NK-92 (cell line): ENCODE data around the gene WDR20.

Experiments used
- DNase-seq: peaks from one replicate; lab custom pipeline; 2025; ENCODE audit not compliant: unreplicated experiment; lab: John Stamatoyannopoulos, UW

The WDR20 gene

DNA sequence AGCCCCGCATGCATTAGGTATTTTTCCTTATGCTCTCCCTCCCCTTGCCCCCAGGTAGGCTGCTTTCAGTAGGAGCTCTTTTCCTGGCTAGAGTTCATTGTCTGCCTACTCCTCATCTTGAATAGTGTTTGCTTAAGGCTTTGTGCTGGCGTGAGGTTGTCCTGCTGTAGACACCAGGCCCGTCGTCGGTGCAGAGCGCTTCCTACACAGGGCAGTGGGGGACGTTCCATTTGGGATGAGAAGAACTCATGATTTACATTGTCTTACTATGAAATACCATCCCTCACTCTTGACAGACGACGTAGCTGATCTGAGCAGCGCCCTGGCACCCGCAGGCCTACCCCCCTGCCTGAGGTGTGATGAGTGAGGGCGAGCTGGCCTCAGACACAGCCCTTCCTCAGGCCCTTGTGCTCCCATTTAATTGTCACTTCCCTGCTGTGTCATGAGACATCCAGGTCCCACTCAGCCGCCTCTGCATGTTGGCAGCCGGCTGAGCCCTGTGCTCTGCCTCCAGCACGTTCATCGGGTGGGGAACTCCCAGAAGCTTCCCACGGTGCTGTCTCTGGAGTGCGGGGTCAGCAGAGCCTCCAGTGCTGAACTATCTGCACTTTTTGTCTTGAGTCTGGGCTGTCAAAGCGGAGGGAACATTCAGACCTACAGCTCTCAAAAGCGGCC lies 76.0 kb downstream of the WDR20 start:
- DNase-seq, result no peak

DNA sequence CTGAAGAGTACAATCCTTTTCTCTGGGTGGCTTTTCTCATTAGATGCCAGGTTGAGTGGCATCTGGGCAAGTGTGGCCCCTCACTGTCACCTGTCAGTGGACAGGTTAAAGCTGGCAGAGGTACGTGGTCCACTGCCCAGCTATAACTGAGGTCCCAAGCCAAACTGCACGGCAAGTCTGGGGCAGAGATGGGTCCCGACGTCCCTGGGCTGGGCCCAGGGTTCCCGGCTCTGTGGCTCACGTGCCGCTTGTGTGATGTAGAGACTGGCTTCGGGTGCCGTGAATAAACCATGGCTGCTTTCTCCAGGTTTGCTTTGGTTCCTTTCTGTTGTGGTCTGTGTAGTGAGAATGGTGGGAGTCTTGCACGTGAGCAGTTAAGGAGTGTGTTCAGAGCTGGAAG lies 77.7 kb downstream of the WDR20 start:
- DNase-seq, result no peak

DNA sequence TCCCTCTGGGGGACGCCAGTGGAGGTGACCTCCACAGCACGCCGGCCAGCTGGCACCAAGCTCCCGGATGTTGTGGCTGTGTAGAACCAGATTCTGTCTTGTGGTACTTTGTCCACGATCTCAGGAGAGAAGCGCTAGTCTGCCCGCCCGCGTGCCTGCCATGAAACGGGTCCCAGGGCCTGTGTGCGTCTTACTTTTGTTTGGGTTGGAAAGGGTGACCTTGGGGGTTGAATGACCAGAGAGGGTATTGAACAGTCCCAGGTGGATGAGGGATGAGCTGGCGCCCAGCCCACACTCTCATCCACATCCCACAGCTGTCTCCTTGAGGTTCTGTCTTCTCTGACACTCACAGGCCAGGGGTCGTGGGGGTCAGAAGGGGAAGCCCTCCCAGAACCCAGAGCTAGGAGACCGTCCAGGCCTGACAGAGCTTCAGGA lies 78.3 kb downstream of the WDR20 start:
- no peak for DNase-seq

DNA sequence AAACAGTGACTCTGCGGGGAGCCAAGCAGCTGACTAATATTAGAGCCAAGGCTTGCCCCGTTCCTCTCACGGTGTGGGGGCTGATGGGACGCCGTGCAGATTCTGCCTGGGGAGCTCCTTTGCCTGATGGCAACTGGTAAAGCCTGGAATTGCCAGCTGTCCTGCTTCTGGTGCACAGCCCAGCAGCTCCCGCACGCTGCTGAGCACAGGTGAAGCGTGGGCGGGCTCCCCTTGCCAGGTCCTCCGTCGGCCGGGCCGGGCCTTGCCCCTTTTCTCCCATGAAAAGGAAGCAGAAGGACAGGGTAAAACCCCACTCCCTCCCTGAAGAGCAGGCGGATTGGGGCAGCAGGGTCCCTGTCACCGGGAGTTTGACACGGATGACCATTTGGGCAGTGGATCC lies 79.0 kb downstream of the WDR20 start:
- no peak for DNase-seq

DNA sequence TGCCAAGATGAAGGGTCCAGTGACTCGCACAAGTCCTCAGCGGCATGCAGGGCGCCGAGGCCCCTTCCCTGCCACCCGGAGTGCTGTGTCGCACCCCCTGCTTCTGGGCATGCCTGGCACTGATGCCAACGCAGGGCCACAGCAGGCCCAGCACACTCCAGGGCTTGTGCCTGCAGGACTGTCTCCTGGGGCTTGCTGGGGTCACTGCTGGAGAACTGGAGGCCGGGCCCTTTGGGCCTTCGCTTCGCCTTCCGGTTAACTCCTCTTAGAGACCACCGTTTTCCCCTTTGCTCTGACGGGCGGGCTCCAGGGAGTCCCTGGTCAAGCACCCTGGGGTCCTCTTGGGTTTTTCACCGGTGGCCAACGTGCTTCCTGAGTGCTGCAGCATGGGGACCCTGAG lies 79.6 kb downstream of the WDR20 start:
- no peak for DNase-seq

DNA sequence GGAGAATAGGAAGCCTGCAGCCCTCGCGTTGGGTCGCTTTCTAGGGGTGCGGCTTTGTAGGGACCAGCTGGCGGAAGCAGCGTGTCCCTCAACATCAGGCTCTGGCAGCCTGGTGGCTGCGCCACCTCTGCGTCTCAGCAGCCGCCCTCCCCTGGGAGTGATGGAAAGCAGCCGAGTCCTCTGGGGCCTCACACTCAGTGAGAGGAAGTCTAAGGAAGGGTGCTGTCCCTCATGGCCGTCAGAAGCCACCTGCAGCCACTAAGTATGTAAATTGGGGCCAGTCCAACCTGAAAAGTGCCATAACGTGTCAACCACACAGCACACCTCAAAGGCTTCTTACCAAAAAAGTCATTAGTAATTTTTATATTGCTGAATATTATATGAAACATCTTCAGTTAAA lies 80.3 kb downstream of the WDR20 start:
- no peak for DNase-seq

DNA sequence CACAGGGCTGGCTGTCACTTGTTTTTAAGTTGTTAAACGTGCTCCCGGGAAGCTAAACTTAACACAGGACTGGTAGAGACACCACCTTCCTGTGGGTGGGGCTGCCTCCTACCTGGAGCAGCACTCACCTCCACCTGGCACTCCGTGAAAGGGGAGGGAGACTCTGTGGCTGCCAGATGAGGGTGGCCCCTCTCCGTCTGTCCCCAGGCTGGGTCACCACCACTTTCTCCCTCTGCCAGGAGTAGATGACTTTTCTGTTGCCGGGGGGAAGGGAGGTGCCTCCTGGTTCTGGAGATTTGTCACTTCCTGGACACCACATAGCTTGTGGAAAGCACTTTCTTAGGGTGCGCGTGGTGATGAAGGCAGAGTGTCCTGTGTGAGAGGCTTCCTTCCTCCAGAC lies 81.3 kb downstream of the WDR20 start:
- DNase-seq, result no peak

DNA sequence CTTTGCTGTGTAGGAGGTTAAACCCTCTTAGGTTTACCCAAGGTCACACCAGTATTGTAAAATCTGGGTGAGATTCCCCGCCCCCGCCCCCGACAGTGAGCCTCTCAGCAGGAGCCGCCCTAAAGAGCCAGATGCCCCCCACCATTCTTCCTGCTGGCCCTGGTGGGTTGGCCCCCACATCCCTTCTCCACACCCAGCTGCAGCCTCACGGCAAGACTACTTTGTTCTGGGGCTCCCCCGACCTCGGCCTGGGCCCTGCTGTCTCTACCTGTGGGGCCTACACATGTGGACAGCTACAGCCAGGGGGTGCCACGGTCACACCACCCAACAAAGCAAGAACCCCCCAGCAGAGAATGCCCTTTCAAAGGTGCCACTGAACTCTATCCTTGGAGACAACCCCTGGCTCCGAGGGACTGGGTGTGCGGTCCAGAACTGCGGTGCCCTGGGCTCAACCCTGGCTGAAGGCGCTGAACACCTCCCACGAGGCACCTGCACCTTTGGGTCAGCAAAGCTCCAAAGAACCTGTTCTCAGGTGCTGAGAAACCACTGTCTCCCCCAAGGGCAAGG lies 82.4 kb downstream of the WDR20 start:
- no peak for DNase-seq

DNA sequence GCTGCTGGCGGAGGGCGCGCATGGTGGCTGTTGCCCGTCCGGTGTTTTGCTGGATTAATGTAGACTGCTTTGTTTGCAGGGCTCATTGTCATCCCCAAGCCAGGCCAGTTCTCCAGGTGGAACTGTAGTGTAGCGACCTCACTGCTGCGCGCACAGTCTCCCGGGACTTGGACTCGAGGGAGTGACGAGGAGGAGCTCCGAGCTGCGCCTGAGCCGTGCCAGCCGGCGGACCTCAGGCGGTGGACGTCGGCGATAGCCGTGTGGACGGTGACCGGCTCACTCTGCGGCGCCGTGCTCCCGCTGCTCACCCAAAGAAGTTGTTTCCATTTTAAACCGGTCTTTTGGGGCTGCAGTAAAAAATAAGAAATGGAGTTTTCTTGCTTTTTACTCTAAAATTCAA lies 83.1 kb downstream of the WDR20 start:
- DNase-seq, result no peak

DNA sequence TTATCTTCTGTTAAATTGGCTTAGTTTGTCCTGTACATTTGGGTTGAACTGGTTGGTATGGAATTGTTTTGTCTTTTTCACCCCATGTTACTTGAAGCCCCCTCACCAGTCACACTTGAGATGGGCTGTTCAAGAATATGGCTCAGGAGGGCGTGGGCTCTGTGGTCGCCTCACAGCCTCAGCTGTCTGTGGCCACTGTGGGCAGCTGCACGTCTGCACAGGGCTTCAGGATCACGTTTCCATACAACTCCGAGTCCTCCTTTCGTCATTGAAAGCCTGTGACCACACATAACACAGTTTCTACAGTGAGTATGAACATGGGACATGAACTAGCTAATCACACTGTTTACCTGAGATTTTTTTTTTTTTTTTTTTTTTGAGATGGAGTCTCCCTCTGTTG lies 84.0 kb downstream of the WDR20 start:
- no peak for DNase-seq

DNA sequence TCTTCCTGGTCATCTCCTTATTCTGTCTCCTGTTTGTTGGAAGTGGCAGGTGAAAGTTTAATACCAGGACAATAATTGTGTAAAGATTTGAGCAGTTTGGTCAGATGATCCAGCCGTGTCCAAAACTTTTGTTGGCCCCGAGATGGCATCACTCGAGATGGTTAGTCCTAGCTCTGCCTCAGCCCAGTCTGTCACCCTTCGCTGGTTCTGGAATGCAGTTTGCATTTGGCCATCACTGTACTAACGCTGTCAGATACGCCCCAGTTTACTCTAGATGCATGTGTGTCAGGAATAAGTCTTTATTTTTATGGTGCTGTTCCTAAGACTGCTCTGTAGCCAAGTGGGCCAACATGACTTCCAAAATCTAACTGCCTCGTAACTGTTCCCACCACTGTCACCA lies 85.7 kb downstream of the WDR20 start:
- DNase-seq, result no peak

DNA sequence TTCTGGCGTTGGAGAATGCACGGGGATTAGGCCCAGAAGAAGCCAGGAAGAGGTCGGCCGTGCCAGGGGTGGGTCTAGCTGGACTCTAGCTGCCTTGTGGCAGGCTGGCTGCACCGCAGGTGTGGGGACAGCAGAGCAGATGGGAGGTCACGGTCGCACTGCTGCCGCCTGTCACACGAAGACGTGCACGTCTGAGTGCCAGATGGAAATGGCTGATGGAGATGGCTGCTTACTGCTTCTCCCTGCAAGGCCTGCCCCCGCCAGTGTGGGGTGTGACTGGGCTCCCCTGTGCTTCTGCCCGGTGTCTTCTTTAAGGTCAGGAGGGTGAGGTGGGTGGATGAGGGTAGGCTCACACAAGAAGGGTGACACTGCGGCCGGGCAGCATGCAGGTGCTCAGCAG lies 86.2 kb downstream of the WDR20 start:
- DNase-seq, result no peak

DNA sequence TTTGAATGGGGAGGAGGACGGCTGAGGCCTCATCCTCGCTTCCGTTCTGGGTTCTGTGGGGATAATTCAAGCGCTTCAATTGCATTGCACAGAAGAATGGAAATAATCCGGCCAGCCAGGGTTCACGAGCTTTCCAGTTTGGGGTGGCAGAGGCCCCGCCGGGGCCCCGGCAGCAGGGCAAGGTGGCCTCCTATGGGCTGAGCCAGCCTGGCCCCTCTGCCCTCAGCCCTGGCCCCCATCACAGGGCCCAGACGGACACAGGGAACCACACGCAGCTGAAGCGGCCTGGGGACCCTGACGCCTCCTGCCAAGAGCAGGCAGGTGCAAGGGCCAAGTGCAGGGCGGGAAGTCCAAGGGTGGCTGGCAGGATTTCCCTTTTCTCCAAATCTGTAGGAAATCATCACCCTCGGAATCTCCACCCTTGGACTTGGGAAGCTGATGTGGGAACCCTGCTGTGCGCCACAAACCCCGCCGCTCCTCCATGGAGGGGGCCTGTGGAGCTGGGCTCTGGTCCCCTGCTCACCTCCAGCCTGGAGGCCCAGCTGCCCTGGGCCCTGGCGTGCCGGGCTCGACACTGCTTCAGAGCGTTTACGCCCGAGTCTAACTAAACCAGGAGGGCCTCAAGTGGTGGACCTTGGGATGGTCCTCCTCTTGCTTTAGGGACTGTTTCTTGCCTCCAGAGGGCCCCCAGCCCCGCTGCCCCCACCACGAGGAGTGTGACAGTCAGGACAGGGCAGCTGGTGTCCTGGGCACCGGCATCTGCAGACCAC lies 86.8 kb downstream of the WDR20 start:
- no peak for DNase-seq

DNA sequence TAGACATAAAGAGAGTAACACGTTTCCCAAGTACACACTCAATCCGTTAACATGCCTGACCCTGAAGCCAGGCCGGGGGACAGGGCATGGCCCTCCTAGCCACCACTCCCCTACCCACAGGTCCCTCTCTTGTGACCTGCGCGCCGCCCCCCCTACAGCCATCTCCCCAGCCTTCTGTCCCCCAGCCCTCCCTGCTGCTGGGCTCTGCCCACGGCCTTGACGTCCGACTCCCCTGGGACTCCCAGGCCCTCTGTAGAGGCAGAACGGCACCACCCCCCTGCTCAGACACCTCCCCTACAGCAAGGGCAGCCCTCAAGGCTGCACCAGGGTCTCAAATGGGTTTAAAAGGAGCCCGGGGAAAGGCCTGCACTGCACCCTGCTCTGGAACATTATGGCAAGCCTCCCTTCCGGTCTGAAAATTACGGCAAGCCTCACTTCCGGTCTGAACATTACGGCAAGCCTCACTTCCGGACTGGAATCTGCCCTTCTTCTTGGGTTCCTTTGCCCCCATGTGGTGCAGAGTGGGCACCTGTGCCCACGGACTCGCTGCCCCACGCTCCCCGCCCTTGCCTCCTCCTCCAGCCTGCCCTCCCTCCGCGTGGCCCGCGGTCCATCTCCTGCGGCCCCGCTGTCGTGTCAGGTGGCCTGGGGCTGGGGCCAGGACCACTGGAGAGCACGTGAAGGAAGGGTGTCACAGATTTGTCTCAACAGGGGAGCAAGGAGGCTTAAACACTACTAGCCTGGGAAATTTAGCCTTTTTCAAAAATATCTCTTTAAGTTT lies 87.7 kb downstream of the WDR20 start:
- DNase-seq, result no peak

DNA sequence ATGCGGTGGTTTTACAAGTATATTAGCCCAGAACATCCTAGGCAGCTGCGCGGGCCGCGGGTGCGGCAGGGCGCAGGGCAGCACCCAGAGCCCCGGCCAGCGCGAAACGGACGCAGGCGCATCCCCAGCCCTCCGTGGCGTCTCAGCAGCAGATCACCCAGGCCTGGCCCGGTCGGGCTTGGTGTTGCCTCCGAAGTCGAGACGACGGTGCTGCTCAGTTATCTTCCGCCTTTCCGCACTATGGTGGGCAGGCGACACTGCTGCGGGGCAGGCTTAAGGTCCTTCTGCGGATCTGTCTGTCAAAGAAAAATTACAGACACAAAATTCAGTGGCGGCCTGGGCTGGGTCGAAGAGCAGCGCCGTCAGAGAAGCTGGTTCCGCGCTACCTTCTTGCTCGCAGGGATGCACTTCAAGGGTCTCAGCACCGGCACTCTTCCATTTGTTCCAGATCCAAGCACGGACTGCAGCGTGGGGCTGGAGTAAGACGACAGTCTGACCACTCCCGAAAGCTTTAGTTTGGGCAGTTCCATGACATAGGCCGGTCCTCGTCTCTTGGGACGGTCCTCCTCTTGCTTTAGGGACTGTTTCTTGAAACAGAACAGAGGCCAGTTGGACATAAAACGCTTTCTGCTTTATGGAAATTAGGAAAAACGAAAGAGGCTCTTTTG lies 89.5 kb downstream of the WDR20 start:
- DNase-seq, result no peak

DNA sequence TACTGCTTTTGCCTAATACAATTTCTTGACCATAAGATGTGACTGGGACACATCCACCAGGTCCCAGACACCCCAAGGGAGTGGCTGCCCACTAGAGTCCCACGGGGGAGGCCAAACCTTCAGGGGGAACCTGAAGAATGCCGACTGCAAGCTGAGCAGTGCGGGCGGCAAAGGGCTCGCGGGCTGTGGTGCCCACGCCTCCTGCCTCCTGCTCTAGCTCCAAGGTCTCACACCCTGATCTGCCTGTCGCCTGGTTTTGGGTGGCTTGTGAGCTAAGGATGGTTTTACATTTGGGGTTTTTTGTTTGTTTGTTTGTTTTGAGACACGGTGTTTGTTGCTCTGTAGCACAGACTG lies 90.0 kb downstream of the WDR20 start:
- DNase-seq, result no peak

DNA sequence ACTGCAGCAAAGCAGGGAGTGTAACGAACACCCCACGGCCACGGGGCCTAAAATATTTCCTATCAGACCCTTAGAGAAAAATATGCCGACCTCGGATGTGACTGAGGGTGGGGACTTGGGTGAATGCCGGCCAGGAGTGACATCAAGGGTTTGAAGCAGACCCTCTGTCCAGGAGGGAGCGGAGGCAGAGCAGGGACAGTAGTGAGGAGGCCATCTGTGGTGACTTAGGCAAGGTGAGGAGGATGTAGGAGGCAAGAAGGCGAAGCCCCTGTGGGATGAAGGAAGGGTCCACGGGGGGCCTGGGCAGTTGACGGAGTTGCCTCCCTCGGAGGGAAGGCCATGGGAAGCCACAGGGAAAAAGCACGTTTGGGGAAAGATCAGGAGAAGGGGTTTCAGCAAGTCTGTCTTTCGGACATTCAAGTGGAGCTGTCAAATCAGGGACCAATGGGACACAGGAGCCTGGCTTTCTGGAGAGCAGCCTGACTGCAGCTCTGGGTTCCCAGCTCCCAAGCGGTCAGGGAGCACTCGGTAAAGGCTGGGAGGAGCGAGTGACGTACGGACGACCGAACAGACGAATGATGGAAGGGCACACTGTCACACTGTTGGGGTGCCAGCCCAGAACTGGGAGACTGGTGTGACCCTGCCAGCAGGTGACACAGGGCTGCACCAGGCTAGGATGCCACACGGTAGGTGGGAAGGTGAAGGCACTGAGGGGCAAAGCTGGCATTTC lies 90.9 kb downstream of the WDR20 start:
- no peak for DNase-seq

DNA sequence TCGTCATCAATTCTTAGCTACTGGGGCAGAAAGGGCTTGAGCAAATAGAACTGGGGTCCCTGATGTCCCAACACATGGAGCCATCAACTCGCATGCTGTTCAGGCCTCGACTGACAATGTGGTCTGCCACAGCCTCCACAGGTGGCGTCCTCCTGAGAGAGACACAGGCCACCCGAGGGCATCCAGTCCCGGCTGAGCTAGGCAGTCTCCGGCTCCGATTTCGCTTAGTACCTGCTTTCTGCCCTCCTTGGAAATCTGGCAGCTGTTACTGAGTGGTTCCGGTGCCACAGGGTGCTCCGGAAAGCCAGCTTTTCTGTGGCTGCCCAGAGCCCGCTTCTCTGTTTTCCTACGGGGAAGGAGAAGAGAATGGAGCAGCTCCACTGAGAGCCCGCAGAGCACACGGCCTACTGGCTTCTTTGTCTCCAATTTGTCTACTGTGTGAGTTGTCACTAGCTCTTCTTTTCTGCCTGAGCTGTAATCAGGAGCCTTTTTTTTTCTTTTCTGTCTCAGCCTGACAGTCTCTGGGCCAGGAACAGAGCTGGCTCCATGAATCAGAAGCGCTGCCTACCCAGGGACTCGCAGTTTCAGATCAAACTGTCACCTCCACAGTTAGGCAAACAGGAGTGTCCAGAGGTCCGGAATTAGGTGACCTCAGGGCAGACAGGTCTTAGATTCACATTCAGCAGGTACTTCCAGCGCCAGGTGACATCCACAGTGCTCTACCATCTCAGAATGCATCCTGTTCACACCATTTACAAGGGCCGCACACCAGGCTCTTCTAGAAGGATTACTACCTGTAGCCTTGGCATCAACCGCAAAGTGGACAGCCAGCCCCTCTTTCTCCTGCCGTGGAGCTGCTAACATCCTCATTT lies 92.0 kb downstream of the WDR20 start:
- no peak for DNase-seq

DNA sequence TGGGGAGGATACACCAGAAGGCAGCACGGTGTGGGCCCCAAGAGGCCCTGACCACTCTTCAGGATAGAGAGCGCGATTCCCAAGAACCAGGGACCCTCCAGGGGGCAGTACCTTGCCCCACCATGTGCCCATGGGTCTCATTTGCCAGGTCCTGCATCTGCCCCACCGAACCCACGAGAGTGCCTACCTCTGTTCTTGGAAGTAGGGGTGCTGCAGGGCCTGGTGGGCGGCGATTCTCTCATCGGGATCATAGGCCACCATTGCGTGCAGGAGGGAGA lies 92.6 kb downstream of the WDR20 start:
- DNase-seq, result no peak

DNA sequence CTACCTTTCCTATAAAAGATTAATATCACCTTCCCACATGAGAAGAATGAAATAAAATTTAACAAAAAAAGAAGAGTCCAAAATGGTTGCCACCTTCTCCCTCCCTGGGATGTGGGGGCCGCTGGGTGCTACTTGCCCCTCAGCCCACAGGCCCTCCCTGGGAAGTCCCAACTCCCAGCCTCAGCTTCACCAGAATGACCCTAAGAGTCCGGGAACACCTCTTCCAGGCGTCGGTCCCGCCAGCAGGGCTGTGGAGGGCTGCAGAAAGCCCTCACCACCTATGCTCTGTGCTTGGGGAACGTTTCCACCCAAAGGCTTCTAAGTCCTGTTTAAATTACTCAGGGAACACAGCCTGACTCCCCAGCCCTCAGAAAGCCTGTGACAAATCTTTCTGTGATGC lies 93.4 kb downstream of the WDR20 start:
- DNase-seq, result no peak
